K562 (cell line): ENCODE measurements around the gene LENEP. TPM values are rescaled to one million over a fixed set of nuclear protein-coding genes. Genes with fewer than 3 reads are reported as not detected.

Experiments
- HNRNPLL ChIP-seq: fragments of 200-400 bp; formaldehyde crosslinking; IDR thresholded peaks from 2 replicates; pipeline ENCODE4 v1.6.1; 2017; ENCODE audit warnings: low read length, low read depth, mild to moderate bottlenecking; ENCODE audit not compliant: poor library complexity, severe bottlenecking
- KHSRP ChIP-seq: fragments of 450-650 bp; IDR thresholded peaks from 2 replicates; pipeline ENCODE4 v1.6.1; 2017
- MYBL2 ChIP-seq, 2 experiments: fragments of 450-650 bp in 1 of 2; sonication (generic) in 1 of 2; formaldehyde crosslinking in 1 of 2; IDR thresholded peaks; 2 replicates each; pipeline versions ENCODE4 v1.6.1 to v1.8.1; 2017 to 2022; ENCODE audit warnings: borderline replicate concordance in 1 of 2, inconsistent platforms in 1 of 2, low read depth in 1 of 2, mild to moderate bottlenecking in 1 of 2, missing genetic modification reagents in 1 of 2, moderate library complexity in 1 of 2
- NR4A1 ChIP-seq, 2 experiments: fragments of 250-450 bp in 1 of 2; fragments of 450-650 bp in 1 of 2; sonication (Bioruptor Pico) in 1 of 2; IDR thresholded peaks; 2 replicates each; pipeline versions ENCODE4 v1.4.0 to v1.6.1; 2016 to 2020; ENCODE audit warnings: mild to moderate bottlenecking in 2 of 2, missing compliant biosample characterization in 1 of 2, missing genetic modification characterization in 1 of 2, moderate library complexity in 1 of 2
- NRF1 ChIP-seq, 2 experiments: fragments of 450-650 bp; IDR thresholded peaks in 1 of 2; conservative IDR thresholded peaks in 1 of 2; 2 replicates each; pipeline ENCODE4 v1.6.1; 2014; ENCODE audit warnings: mild to moderate bottlenecking in 2 of 2
- SMAD1 ChIP-seq: fragments of 150-350 bp; IDR thresholded peaks from 2 replicates; pipeline ENCODE4 v1.6.1; 2014; ENCODE audit warnings: low read length, low read depth; ENCODE audit not compliant: partially characterized antibody
- SOX6 ChIP-seq: fragments of 450-650 bp; IDR thresholded peaks from 2 replicates; pipeline ENCODE4 v1.6.1; 2014; ENCODE audit warnings: mild to moderate bottlenecking
- SRSF3 ChIP-seq: fragments of 200-400 bp; formaldehyde crosslinking; IDR thresholded peaks from 2 replicates; pipeline ENCODE4 v1.6.1; 2016; ENCODE audit warnings: mild to moderate bottlenecking, low read length, moderate library complexity; ENCODE audit not compliant: insufficient read depth
- TAF1 ChIP-seq: IDR thresholded peaks from 2 replicates; pipeline ENCODE4 v1.6.1; 2011; ENCODE audit warnings: mild to moderate bottlenecking, low read length, moderate library complexity; ENCODE audit not compliant: insufficient read depth, control insufficient read depth, severe bottlenecking; ENCODE audit errors: extremely low read depth
- ZBTB40 ChIP-seq, 2 experiments: fragments of 450-650 bp in 1 of 2; sonication (generic) in 1 of 2; formaldehyde crosslinking in 1 of 2; IDR thresholded peaks; 2 replicates each; pipeline versions ENCODE4 v1.7.1 to v1.9.0; 2016 to 2022; ENCODE audit warnings: inconsistent platforms in 1 of 2, mild to moderate bottlenecking in 1 of 2, missing genetic modification reagents in 1 of 2
- ZNF431 ChIP-seq: sonication (generic); formaldehyde crosslinking; IDR thresholded peaks from 2 replicates; pipeline ENCODE4 v1.8.0; 2022; ENCODE audit warnings: mild to moderate bottlenecking, missing genetic modification reagents
- ZNF740 ChIP-seq, 3 experiments: fragments of 200-800 bp in 1 of 3; sonication (Bioruptor generic) in 1 of 3; sonication (generic) in 1 of 3; formaldehyde crosslinking in 1 of 3; IDR thresholded peaks; 2 replicates each; pipeline versions ENCODE4 v1.6.1 to v1.8.0; 2016 to 2022; ENCODE audit warnings: mild to moderate bottlenecking in 2 of 3, missing compliant biosample characterization in 2 of 3, missing genetic modification characterization in 2 of 3, missing genetic modification reagents in 1 of 3
- polyA plus RNA-seq, 8 experiments: library from polyadenylated mRNA; depleted of rRNA in 4 of 8; stranded (reverse) in 5 of 8; unstranded in 3 of 8; fragments of >200 nt; fragmentation: Nextera tagmentation in 2 of 8; fragmentation: Illumina TruSeq in 1 of 8; extraction: Ambion mirVana in 2 of 8; extraction: Trizol in 1 of 8; gene quantifications; 2 replicates each; pipeline versions ENCODE4 v1.2.1 to v1.2.3, GENCODE V29; 2011 to 2014; ENCODE audit warnings: inconsistent platforms in 1 of 8, missing spikeins in 1 of 8
- total RNA-seq, 7 experiments: library from RNA; depleted of rRNA in 6 of 7; stranded (reverse); fragments of >200 nt in 6 of 7; fragmentation: Illumina TruSeq in 2 of 7; extraction: Trizol in 2 of 7; gene quantifications; 2 replicates each; pipeline versions ENCODE4 v1.2.1 to v1.2.3, GENCODE V29; 2011 to 2021; ENCODE audit warnings: low replicate concordance in 1 of 7
- TF ChIP-seq, protein P1 (sequence below): fragments of 450-650 bp; IDR thresholded peaks from 2 replicates; pipeline ENCODE4 v1.6.1; 2016; ENCODE audit warnings: antibody characterized with exemption

LENEP gene
- total and polyA plus RNA-seq, 9 of the 15 experiments (the other 6 are each of a cell fraction or from before 2014, with no cell fraction given): 0.23 to 0.87 (median 0.67) TPM; not detected in 5

DNA sequence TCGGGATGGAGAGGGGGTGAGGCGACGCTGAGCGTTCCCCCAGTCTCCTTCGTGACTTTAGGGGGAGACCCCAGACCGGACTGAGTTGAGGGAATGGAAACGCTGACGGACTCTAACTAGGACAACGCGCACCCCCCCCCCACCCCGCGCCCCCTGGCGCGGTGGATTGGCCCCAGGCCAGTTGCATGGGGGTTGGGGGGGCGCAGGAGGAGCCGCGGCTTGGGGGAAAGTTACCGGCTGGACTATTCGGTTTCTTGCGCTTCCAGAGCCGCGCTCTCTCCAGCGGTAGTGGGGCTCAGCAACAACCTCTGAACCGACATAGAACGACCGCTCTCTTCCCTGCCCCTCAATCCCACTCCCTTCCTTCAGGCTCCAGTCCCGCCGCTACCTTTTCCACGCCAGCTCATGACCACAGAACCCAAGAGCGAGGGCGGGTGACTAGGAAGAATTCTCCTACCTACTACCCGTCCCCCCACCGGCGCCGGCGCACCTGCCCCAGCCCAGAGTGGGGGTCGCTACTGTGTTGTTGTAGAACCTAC is 9.9 kb downstream of the LENEP start (continued):
- TF ChIP-seq ZNF740 (CRISPR knock-in tag; IDR thresholded peaks at IDR 0.05) (peak; percentile 85), ZNF740 (tag; IDR thresholded peaks at IDR 0.05) (peak in 1 of 2 experiments; percentile 75; a peak in 2 of 4 replicates), NR4A1 (CRISPR knock-in tag; IDR thresholded peaks at IDR 0.05) (no peak), NR4A1 (tag; IDR thresholded peaks at IDR 0.05) (no peak), SOX6 (no peak), SMAD1 (no peak), ZBTB40 (IDR thresholded peaks at IDR 0.05) (no peak), ZBTB40 (CRISPR knock-in tag; IDR thresholded peaks at IDR 0.05) (no peak), HNRNPLL (peak; percentile 3), ZNF431 (no peak), KHSRP (no peak), MYBL2 (IDR thresholded peaks at IDR 0.05; ENCODE audit: low read depth) (no peak), MYBL2 (CRISPR knock-in tag; IDR thresholded peaks at IDR 0.05; ENCODE audit: borderline replicate concordance) (no peak), TAF1 (peak; percentile 41), NRF1 (conservative IDR thresholded peaks at IDR 0.05 in 1 of 2, IDR thresholded peaks at IDR 0.05 in 1 of 2) (peak in 1 of 2 experiments; percentile 36; a peak in 1 of 4 replicates), SRSF3 (peak; percentile 7; the same call in 1 of the 2 replicates)
- TF ChIP-seq, protein P1, sequence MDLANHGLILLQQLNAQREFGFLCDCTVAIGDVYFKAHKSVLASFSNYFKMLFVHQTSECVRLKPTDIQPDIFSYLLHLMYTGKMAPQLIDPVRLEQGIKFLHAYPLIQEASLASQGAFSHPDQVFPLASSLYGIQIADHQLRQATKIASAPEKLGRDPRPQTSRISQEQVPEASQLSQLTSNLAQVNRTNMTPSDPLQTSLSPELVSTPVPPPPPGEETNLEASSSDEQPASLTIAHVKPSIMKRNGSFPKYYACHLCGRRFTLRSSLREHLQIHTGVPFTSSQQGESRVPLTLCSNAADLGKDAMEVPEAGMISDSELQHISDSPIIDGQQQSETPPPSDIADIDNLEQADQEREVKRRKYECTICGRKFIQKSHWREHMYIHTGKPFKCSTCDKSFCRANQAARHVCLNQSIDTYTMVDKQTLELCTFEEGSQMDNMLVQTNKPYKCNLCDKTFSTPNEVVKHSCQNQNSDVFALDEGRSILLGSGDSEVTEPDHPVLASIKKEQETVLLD: 0 out of 2 replicates have a peak, but pooled peaks have one; percentile 2
